GM12865 (cell line): Measurements from ENCODE around the gene PPCDC.
A peak's percentile ranks its signal among the peaks of the same experiment; 100 is the strongest.

Source experiments
- DNase-seq: peaks from one replicate; pipeline ENCODE4 v3.0.0; 2010; ENCODE audit warnings: low read depth
- H3K4me3 ChIP-seq: 2 replicates; pipeline ENCODE4 v1.5.1; 2011; ENCODE audit warnings: mild to moderate bottlenecking, low read depth, low read length, control low read depth
- TF ChIP-seq, protein P1 (sequence below): IDR thresholded peaks from 2 replicates; pipeline ENCODE4 v1.5.1; 2011; ENCODE audit warnings: low read length, control low read depth, low read depth, inconsistent platforms; ENCODE audit not compliant: insufficient read depth; ENCODE audit errors: missing control alignments

PPCDC gene

DNA sequence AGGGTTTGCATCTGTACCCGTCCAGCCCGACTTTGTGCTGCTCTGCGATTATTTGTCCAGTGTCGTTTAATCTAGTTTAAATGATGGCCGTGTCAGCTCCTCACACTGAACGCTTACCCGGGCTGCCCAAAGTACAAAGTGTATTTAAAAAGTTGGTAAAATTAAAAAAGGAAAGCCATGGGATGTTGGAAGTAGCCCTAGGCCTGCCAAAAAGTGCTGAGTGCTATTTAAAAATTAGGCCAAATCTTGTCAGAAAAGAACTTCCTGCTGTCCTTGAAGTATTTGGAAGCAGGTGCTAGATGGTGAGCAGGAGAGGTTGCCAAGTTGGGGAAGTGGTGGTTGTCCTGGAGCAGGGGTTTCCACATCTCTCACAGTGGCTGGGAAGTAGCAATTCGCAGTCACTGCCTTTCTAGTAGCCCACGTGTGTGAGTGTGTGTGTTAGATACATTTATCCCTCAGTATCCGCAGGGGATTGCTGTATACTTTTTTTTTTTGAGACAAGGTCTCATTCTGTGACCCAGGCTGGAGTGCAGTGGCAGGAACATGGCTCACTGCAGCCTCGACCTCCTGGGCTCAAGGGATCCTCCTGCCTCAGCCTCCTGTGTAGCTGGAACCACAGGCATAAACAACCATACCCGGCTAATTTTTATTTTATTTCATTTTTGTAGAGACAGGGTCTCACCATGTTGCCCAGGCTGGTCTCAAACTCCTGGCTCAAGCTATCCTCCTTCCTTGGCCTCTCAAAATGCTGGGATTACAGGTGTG, 664 bp downstream of the PPCDC start:
- peak; percentile 66 for DNase-seq
- H3K4me3 ChIP-seq = peak overlapping the region; percentile 72
- TF ChIP-seq, protein P1, sequence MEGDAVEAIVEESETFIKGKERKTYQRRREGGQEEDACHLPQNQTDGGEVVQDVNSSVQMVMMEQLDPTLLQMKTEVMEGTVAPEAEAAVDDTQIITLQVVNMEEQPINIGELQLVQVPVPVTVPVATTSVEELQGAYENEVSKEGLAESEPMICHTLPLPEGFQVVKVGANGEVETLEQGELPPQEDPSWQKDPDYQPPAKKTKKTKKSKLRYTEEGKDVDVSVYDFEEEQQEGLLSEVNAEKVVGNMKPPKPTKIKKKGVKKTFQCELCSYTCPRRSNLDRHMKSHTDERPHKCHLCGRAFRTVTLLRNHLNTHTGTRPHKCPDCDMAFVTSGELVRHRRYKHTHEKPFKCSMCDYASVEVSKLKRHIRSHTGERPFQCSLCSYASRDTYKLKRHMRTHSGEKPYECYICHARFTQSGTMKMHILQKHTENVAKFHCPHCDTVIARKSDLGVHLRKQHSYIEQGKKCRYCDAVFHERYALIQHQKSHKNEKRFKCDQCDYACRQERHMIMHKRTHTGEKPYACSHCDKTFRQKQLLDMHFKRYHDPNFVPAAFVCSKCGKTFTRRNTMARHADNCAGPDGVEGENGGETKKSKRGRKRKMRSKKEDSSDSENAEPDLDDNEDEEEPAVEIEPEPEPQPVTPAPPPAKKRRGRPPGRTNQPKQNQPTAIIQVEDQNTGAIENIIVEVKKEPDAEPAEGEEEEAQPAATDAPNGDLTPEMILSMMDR = no peak

DNA sequence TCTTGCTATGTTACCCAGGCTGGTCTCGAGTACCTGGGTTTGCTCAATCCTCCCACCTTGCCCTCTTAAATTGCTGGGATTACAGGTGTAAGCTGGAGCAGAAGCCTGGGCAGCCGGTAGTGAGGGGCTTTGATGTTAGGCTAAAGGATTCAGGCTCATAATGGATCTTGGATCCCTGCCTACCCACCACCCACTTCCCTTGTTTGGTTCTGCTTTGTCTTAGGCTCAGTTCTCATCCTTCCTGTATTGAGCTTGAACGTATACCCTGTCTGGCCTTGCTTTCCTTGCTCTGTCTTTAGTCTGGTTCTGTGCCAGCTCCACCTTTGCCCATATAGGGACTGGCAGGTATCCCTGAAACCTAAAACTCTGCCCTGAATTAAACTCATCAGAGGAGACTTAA, 1.7 kb downstream of the PPCDC start:
- H3K4me3 ChIP-seq = no peak overlapping the region
- TF ChIP-seq, protein P1 = no peak
- DNase-seq = no peak

DNA sequence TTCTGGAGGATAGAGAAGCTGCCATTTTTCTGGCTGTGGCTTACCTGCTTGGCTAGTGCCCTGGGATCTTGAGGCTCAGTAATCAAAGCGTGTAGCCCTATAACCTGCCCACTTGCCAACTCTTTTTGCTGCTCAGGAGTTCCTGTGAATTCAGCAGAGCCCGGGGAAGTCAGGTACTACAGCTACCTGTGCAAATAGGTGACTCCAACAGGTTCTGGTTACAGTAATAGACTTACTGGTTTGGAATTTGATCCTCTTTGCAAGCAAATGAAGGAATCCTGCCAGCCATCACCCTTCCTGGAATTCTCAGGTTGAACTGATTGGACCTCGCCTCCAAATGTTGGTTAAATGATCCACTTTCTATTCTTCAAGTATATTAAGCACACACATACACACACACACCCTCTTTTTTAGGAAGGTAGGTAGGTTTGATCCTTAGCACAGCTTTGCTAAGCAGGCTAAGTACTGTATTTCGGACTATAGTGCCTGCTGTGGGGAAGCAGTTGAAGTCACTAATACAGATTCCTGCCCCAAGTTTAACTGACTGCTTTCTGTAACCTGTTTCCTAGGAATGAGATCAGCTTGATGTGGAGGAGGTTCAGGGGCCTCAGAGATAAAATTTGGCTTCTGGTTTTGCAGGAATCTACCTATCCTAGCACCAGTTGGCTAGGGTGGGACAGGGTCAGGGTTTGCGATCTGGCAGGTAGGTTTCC, 2.3 kb downstream of the PPCDC start:
- no peak for DNase-seq
- no peak overlapping the region for H3K4me3 ChIP-seq
- TF ChIP-seq, protein P1 = no peak

DNA sequence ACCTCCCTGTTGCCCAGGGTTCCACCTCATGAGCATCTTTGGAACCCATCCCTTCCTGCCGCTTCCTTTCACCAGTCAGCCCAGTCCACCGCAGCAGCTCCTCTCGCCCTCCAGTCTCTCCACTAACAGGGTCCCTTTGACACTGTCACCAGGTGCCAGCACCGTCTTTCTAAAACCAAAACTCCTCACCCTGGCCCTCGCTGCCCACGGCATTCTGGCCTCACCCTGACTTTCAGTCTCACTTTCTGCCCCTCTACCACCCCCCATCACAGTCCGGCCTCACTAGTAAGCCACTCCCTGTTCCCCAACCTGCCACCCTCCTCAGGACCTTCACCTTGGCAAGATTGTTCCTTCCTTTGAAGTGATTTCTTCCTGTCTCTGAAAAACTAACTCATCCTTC, 4.2 kb downstream of the PPCDC start:
- H3K4me3 ChIP-seq = no peak overlapping the region
- TF ChIP-seq, protein P1 = no peak
- DNase-seq = peak; percentile 42

DNA sequence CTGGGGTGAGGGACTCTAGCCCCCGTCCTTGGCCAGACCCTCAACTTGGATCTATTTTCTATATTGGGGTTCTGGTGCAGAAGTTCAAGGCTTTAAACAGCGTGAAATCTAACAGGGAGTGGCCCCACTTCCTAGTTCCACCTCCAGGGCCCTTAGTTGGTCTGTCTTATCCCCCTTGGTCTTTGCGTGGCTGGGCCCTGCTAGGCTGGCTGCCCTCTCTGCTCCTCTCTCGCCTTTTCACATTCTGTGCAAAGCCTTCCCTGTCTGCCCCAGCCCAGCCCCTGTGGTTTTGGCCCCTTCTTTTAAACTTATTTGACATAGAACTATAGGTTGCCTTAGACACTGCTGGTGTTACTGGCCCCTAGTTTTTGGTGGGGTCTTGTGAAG, 5.6 kb downstream of the PPCDC start:
- TF ChIP-seq, protein P1 = no peak
- no peak for DNase-seq
- H3K4me3 ChIP-seq = no peak overlapping the region

DNA sequence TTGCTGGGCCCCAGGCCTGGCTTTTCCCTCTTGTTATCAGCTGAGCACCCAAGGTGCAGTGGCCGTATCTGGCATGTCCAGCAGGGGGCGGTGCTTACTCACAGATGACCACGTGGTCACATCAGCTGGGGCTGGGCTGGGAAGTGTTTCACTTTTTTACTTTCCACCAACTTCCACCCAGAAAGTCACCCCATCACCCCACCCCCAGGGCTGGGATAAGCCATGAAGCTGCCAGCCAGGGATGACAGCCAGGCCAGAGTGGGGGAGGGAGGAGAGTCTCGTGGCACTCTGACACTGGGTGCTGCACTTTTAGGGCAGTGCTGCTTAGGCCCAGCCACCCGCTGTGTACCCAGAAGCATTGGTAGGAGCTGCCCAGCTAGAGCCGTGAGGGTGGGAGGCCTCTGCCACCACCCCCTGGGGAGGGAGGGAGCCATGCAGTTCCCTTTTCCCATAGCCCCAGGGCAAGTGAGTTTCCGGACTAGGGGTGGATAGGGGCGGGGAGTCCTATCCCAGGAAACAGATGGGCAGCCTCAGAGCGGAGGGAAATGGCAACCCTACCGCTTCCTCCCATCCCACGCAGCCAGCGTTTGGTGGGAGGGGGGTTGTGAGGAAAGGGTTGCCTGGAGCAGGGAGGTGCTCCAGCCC, 6.1 kb downstream of the PPCDC start:
- no peak overlapping the region for H3K4me3 ChIP-seq
- TF ChIP-seq, protein P1 = peak; percentile 93
- DNase-seq = peak; percentile 90
